OCI-LY7 (cell line): ENCODE data around the gene LY86. TPM values are rescaled to one million over a fixed set of nuclear protein-coding genes. Genes with fewer than 3 reads are reported as not detected.

Source experiments
- BruUV-seq: library from RNA; stranded (reverse); fragments of 400-500 nt; replicated peaks from 2 replicates; lab custom pipeline; 2021; lab: Mats Ljungman, UMichigan
- CTCF ChIA-PET: fragments of 300-600 bp; sonication (Branson Sonifier 250); formaldehyde crosslinking; loops from one replicate; lab custom pipeline; 2022; ENCODE audit warnings: antibody characterized with exemption; ENCODE audit not compliant: unreplicated experiment; lab: Charles Lee
- POLR2A ChIA-PET: fragments of 300-600 bp; sonication (Branson Sonifier 250); formaldehyde crosslinking; loops from one replicate; lab custom pipeline; 2022; ENCODE audit warnings: antibody characterized with exemption; lab: Charles Lee
- DNase-seq: peaks from one replicate; pipeline ENCODE4 v3.0.0-alpha.2; 2015; ENCODE audit warnings: low spot score
- H2AFZ ChIP-seq: fragments of 200-600 bp; sonication (generic), shearing (Covaris generic); 2 replicates; pipeline ENCODE4 v1.6.1; 2014; ENCODE audit warnings: mild to moderate bottlenecking, antibody characterized with exemption, low read length, moderate library complexity
- H3K27ac ChIP-seq: fragments of 200-600 bp; sonication (generic); 2 replicates; pipeline ENCODE4 v1.5.1; 2014; ENCODE audit warnings: mixed run types, low read depth, mild to moderate bottlenecking, moderate library complexity, low read length, inconsistent platforms; ENCODE audit not compliant: poor library complexity, severe bottlenecking
- H3K36me3 ChIP-seq: fragments of 200-600 bp; sonication (generic); 2 replicates; pipeline ENCODE4 v1.6.1; 2014; ENCODE audit warnings: mild to moderate bottlenecking, antibody characterized with exemption, low read length, moderate library complexity, mixed read lengths; ENCODE audit not compliant: insufficient read depth
- H3K4me1 ChIP-seq: fragments of 200-600 bp; sonication (generic); 2 replicates; pipeline ENCODE4 v1.5.1; 2014; ENCODE audit warnings: mild to moderate bottlenecking, low read length; ENCODE audit not compliant: insufficient read depth, poor library complexity, severe bottlenecking
- H3K4me2 ChIP-seq: fragments of 200-600 bp; sonication (generic); 2 replicates; pipeline ENCODE4 v1.6.1; 2014; ENCODE audit warnings: mild to moderate bottlenecking, low read length
- H3K4me3 ChIP-seq: fragments of 200-600 bp; sonication (generic); 2 replicates; pipeline ENCODE4 v1.5.1; 2014; ENCODE audit warnings: mild to moderate bottlenecking, low read depth, low read length; ENCODE audit not compliant: poor library complexity, severe bottlenecking
- H3K79me2 ChIP-seq: fragments of 200-600 bp; sonication (generic); 2 replicates; pipeline ENCODE4 v1.6.1; 2016; ENCODE audit warnings: low read depth, mild to moderate bottlenecking, low read length, moderate library complexity, mixed read lengths; ENCODE audit not compliant: insufficient read depth
- H3K9me2 ChIP-seq: fragments of 200-600 bp; sonication (generic); 2 replicates; pipeline ENCODE4 v1.6.1; 2016; ENCODE audit warnings: mild to moderate bottlenecking, low read length, mixed read lengths; ENCODE audit not compliant: insufficient read depth
- H3K9me3 ChIP-seq: fragments of 200-600 bp; sonication (generic); 2 replicates; pipeline ENCODE4 v1.6.1; 2014; ENCODE audit warnings: mild to moderate bottlenecking, mixed run types, low read length, mixed read lengths
- H4K20me1 ChIP-seq: fragments of 200-600 bp; sonication (generic); 2 replicates; pipeline ENCODE4 v1.6.1; 2014; ENCODE audit warnings: mild to moderate bottlenecking, antibody characterized with exemption, low read length, moderate library complexity, mixed read lengths; ENCODE audit not compliant: insufficient read depth
- EZH2phosphoT487 ChIP-seq: fragments of 200-600 bp; sonication (generic); IDR thresholded peaks from 2 replicates; pipeline ENCODE4 v1.6.1; 2018; ENCODE audit warnings: low read depth, borderline replicate concordance, mild to moderate bottlenecking, mixed run types, antibody characterized with exemption, low read length, moderate library complexity, mixed read lengths
- intact Hi-C: fragments of 100-400 bp; cut with micrococcal nuclease; formaldehyde crosslinking; loops from one replicate; pipeline ENCODE4 v1.10.0; 2022; ENCODE audit not compliant: unreplicated experiment
- total RNA-seq, 2 experiments: library from RNA; depleted of rRNA in 1 of 2; stranded (reverse); fragments of >200 nt in 1 of 2; shearing (Covaris generic) in 1 of 2; gene quantifications; 2 replicates each; pipeline ENCODE4 v1.2.3, GENCODE V29; 2014 to 2022
- TF ChIP-seq, protein P1 (sequence below): fragments of 200-600 bp; sonication (generic); conservative IDR thresholded peaks from 2 replicates; pipeline ENCODE4 v1.5.1; 2014; ENCODE audit warnings: mild to moderate bottlenecking, antibody characterized with exemption, low read length, moderate library complexity, mixed read lengths

The LY86 gene
- total RNA-seq, 2 experiments from 2014 or later: 48.4 to 62.8 TPM

DNA sequence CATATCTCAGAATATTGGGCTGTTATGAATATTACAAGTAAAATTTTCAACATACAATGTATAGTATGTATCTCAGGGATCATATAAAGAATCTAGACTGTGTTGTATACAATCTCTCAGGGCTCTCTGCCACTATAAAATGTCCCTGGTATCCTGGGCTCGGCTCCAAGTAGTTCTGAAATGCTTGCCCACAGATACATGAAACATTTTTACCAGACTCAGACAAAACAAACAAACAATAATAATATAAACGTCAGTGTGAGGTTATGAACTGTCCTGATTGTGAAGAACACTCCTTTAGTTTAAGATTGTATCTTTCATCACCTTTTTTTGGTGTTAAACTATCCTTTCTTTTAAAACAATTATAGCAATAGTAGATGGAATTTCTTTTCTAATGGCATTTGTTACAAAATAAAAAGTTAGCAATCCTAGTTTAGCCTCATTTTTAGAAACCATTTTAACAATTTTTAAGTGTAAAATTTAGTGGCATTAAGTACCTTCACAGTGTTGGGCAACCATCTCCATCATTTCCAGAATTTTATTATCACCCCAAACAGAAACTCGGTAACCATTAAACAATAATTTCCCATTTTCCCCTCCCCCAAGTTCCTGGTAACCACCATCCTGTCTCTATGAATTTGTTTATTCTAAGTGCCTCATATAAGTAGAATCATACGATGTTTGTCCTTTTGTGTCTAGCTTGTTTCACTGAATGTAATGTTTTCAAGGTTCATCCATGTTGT, 17.4 kb upstream of the LY86 start:
- Histone ChIP-seq H3K9me3 (peaks cover 27% of the 10 kb centered on the region), H3K4me1 (no peaks in the 10 kb centered on the region), H3K27ac (no peak overlapping the region), H3K4me2 (no peak overlapping the region), H3K4me3 (no peak overlapping the region), H4K20me1 (no peaks in the 10 kb centered on the region), H2AFZ (no peak overlapping the region), H3K79me2 (peaks cover 2% of the 10 kb centered on the region; the same call in 1 of the 2 replicates), H3K9me2 (no peaks in the 10 kb centered on the region), H3K36me3 (peaks cover 38% of the 10 kb centered on the region)
- POLR2A ChIA-PET: interaction anchor here (0.7 kb wide), 1 partner anchor 372 kb away, joined by 4 read pairs; no protein-coding TSS in a partner anchor
- TF ChIP-seq, protein P1, sequence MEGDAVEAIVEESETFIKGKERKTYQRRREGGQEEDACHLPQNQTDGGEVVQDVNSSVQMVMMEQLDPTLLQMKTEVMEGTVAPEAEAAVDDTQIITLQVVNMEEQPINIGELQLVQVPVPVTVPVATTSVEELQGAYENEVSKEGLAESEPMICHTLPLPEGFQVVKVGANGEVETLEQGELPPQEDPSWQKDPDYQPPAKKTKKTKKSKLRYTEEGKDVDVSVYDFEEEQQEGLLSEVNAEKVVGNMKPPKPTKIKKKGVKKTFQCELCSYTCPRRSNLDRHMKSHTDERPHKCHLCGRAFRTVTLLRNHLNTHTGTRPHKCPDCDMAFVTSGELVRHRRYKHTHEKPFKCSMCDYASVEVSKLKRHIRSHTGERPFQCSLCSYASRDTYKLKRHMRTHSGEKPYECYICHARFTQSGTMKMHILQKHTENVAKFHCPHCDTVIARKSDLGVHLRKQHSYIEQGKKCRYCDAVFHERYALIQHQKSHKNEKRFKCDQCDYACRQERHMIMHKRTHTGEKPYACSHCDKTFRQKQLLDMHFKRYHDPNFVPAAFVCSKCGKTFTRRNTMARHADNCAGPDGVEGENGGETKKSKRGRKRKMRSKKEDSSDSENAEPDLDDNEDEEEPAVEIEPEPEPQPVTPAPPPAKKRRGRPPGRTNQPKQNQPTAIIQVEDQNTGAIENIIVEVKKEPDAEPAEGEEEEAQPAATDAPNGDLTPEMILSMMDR: no peak
- TF ChIP-seq EZH2phosphoT487: no peak
- CTCF ChIA-PET: no interaction called here
- BruUV-seq: TSS peak; percentile 23
- intact Hi-C loops: no loop called here
- no peak for DNase-seq

DNA sequence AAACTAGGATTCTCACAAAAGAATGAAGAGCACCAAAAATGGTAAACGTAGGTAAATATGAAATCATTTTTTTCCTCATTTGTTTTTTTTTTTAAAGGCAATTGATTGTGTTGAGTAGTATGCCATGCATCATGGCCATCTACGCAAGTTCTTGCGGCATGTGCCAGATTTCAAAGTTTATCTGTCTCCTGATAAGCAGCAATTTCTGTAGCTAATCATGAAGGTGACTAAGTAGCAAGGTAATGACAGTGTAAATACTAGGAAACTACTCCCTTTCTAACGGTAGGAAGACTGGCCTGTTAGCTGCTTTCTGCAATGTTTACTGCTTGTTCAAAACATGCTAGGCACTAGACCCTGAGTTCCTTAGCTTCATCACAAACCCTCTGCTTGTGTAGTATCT, 13.4 kb upstream of the LY86 start:
- H4K20me1 ChIP-seq: no peaks in the 10 kb centered on the region
- no TSS peak for BruUV-seq
- peaks cover 36% of the 10 kb centered on the region for H3K36me3 ChIP-seq
- TF ChIP-seq, protein P1: no peak
- no peak for TF ChIP-seq EZH2phosphoT487
- H3K79me2 ChIP-seq: peaks cover 10% of the 10 kb centered on the region; the same call in 1 of the 2 replicates
- peaks cover 39% of the 10 kb centered on the region for H3K9me3 ChIP-seq
- no peak overlapping the region for H2AFZ ChIP-seq
- H3K4me2 ChIP-seq: no peak overlapping the region
- H3K9me2 ChIP-seq: no peaks in the 10 kb centered on the region
- intact Hi-C loops: no loop called here
- CTCF ChIA-PET: no interaction called here
- POLR2A ChIA-PET: interaction anchor here (0.7 to 1.7 kb wide), 3 partner anchors 12 to 18 kb away, joined by 3 to 4 read pairs (median 3); no protein-coding TSS in a partner anchor
- H3K4me3 ChIP-seq: no peak overlapping the region
- no peak for DNase-seq
- H3K27ac ChIP-seq: no peak overlapping the region
- H3K4me1 ChIP-seq: peaks cover 7% of the 10 kb centered on the region

DNA sequence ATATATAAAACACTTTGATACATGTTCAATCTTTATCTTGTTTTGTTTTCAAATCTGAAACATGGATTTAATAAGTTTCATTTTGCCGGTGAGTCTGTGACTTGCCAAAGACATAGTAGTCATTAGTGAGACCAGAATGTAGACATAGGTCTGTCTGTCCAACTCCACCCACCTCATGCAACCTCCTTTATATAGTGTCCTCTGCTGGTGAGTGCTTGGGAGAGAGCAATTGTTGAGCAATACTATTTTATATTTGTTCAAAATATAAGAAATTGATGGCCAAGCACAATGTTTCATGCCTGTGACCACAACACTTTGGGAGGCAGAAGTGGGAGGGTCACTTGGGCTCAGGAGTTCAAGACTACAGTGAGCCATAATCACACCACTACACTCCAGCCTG, 10.8 kb upstream of the LY86 start:
- H2AFZ ChIP-seq: no peak overlapping the region
- BruUV-seq: no TSS peak
- H3K4me3 ChIP-seq: no peak overlapping the region
- intact Hi-C loops: no loop called here
- POLR2A ChIA-PET: no interaction called here
- no peak for DNase-seq
- H3K79me2 ChIP-seq: peaks cover 25% of the 10 kb centered on the region
- CTCF ChIA-PET: no interaction called here
- no peaks in the 10 kb centered on the region for H4K20me1 ChIP-seq
- peaks cover 7% of the 10 kb centered on the region for H3K4me1 ChIP-seq
- peaks cover 61% of the 10 kb centered on the region for H3K36me3 ChIP-seq
- no peak overlapping the region for H3K27ac ChIP-seq
- peaks cover 35% of the 10 kb centered on the region for H3K9me3 ChIP-seq
- no peak overlapping the region for H3K4me2 ChIP-seq
- H3K9me2 ChIP-seq: no peaks in the 10 kb centered on the region
- TF ChIP-seq, protein P1: no peak; the same call in 1 of the 2 replicates
- no peak for TF ChIP-seq EZH2phosphoT487
